ENCODE results near the gene RABGGTB.
"Not testable (repeated sequence)": the region's sequence is repeated elsewhere in the genome, so short reads cannot be mapped to it uniquely, and the experiment has no call there.

RABGGTB gene

DNA sequence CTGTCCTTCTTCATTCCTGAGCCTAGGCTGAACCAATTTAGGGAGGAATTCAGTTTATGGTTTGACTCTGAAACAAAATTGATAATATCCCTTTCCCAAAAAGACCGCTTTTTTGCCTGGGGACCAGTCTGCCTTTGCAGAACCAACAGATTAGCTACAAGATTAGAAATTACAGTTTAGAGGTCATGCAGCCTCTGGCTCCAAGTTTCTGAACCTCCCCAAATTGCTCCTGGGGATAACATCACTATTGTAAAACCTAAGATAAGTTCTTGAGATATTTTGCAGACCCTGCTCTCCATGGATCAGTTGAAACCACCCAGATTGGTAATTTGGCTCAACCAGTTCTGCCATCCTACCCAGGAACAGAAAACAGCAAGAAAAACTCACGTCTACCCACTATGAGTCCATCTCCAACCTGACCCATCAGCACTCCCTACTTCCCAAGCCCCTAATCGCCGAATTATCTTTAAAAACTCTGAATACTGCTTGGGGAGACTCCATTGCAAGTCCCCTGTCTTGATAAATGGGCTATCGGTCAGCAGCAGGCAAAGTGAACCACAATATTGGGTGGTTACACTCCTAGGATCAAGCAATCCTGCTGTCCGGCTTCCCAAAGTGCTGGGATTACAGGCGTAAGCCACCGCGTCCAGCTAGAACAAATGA, 605 bp upstream of the RABGGTB start:
- Mint-ChIP-seq H3K9me3 (peaks cover 3% of the 10 kb centered on the region), H3K36me3 (ENCODE audit: low read depth) (peaks cover 38% of the 10 kb centered on the region), H3K27me3 (ENCODE audit: low read depth) (peaks cover 12% of the 10 kb centered on the region), H3K4me3 (peak overlapping the region; percentile 98), H3K27ac (peak overlapping the region; percentile 97), H3K4me1 (ENCODE audit: low read depth) (peaks cover 33% of the 10 kb centered on the region)

DNA sequence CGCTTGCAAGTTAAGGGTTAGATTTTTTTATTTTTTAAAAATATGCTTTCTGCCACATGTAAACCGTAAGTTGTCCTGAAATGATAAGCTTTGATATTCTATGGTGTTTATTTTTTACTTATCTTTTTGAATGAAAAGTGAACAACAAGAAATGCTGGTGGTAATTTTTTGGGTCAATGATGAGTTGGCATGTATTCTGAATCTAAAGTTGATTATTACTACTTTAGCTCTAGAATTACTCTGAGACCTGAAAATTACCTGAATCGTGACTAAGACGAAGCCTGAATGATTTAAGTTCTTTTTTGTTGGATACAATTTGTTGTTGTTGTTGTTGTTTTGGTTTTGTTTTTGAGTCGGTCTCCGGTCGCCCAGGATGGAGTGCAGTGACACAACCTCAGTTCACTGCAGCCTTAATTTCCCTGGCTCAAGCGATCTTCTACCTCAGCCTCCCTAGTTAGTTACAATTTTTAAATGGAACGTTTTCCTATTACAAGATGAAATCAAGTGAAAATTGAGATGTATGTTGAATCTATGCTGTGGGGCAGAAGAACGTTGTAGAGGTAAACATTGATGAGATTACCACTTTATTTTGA, 941 bp downstream of the RABGGTB start:
- Mint-ChIP-seq H3K4me3 (peak overlapping the region; percentile 98), H3K27me3 (ENCODE audit: low read depth) (no peaks in the 10 kb centered on the region), H3K27ac (peak overlapping the region; percentile 97), H3K4me1 (ENCODE audit: low read depth) (peaks cover 46% of the 10 kb centered on the region), H3K9me3 (no peaks in the 10 kb centered on the region), H3K36me3 (ENCODE audit: low read depth) (peaks cover 50% of the 10 kb centered on the region)

DNA sequence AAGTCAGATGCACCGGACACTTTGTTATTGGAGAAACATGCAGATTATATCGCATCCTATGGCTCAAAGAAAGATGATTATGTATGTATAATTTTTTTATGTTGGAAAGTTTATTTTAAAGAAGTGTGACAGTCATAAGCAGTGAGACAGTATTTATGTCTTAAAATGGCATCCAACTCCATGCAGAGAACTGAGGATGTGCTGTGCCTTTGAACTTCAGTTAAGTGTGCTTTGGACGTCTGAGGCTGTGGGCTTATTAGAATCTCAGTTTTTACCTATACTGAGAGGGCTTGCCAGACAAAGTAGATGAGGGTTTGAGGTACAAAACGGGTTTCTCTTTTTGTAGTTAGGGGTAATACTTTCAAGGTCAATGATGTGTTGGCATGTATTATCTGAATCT, 1.5 kb downstream of the RABGGTB start:
- Mint-ChIP-seq H3K27ac (peak overlapping the region; percentile 97), H3K9me3 (no peaks in the 10 kb centered on the region), H3K36me3 (ENCODE audit: low read depth) (peaks cover 54% of the 10 kb centered on the region), H3K4me3 (peak overlapping the region; percentile 98), H3K4me1 (ENCODE audit: low read depth) (peaks cover 46% of the 10 kb centered on the region), H3K27me3 (ENCODE audit: low read depth) (no peaks in the 10 kb centered on the region)

DNA sequence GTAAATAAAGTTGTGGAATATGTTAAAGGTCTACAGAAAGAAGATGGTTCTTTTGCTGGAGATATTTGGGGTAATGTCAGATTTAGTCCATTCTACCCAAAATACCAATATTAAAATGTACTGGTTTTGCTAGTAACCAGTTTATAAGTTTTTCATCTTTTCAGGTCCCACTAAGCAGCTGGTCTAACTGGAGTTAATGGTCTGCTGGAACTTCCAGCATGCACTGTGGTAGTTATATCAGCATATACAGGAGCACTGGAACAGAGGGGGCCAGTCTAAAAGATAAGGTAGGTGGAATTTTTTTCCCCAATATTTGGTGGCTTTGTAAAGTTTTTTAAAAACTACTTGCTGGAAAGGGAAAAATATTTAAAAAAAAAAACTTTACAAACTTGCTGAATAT, 3.9 kb downstream of the RABGGTB start:
- Mint-ChIP-seq H3K27me3 (ENCODE audit: low read depth) (no peaks in the 10 kb centered on the region), H3K36me3 (ENCODE audit: low read depth) (peaks cover 69% of the 10 kb centered on the region), H3K4me3 (peak overlapping the region; percentile 26), H3K4me1 (ENCODE audit: low read depth) (peaks cover 46% of the 10 kb centered on the region), H3K27ac (no peak overlapping the region), H3K9me3 (no peaks in the 10 kb centered on the region)

DNA sequence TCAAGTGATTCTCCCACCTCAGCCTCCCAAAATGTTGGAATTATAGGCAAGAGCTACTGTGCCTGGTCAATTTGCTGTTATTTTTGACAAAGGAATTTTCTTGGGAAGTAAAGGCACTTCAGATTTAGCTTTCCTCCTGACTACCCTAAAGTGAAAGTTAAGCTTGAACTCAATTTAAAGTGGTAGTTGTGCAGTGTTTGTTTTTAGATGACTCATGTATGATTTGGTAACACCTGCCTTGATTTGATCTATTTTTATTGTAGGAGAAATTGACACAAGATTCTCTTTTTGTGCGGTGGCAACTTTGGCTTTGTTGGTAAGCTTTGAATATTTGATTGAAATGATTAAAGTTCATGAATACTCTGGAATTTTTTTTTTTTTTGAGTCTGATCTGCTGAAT, 5.0 kb downstream of the RABGGTB start:
- no peaks in the 10 kb centered on the region for H3K27me3 Mint-ChIP-seq (ENCODE audit: low read depth)
- H3K4me1 Mint-ChIP-seq (ENCODE audit: low read depth), result peaks cover 42% of the 10 kb centered on the region
- peak overlapping the region; percentile 16 for H3K4me3 Mint-ChIP-seq
- peaks cover 74% of the 10 kb centered on the region for H3K36me3 Mint-ChIP-seq (ENCODE audit: low read depth)
- peak overlapping the region; percentile 2 for H3K27ac Mint-ChIP-seq
- H3K9me3 Mint-ChIP-seq, result no peaks in the 10 kb centered on the region

DNA sequence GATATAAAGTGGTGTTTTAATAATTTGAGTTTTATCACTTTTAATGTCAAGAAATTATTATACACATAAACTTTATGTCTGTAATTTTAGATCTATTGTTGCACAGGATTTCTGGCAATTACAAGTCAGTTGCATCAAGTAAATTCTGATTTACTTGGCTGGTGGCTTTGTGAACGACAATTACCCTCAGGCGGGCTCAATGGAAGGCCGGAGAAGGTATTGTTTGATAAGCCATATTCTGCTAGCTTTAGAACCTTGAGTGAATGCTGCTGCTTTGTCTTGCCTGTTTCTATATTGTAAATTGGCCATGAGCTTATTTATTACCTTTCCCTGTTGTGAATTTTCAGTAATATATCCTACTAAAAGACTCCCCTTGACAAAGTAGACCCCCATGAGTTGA, 6.0 kb downstream of the RABGGTB start:
- Mint-ChIP-seq H3K36me3 (ENCODE audit: low read depth) (peaks cover 72% of the 10 kb centered on the region), H3K4me3 (no peak overlapping the region), H3K27me3 (ENCODE audit: low read depth) (no peaks in the 10 kb centered on the region), H3K9me3 (no peaks in the 10 kb centered on the region), H3K4me1 (ENCODE audit: low read depth) (peaks cover 39% of the 10 kb centered on the region), H3K27ac (no peak overlapping the region)

DNA sequence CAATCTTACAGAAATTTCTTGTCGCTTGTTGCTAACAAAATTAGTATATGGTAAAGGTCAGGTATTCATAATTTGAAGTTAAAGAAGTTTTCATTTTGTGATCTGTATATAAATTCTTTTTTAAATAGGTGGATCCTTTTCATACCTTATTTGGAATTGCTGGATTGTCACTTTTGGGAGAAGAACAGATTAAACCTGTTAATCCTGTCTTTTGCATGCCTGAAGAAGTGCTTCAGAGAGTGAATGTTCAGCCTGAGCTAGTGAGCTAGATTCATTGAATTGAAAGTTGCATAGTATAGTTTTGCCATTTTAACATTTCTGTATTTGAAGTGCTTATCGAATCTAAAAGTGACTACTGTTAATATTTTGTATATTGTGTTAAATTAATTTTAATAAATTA, 8.3 kb downstream of the RABGGTB start:
- H3K27ac Mint-ChIP-seq, result no peak overlapping the region
- H3K36me3 Mint-ChIP-seq (ENCODE audit: low read depth), result peaks cover 64% of the 10 kb centered on the region

DNA sequence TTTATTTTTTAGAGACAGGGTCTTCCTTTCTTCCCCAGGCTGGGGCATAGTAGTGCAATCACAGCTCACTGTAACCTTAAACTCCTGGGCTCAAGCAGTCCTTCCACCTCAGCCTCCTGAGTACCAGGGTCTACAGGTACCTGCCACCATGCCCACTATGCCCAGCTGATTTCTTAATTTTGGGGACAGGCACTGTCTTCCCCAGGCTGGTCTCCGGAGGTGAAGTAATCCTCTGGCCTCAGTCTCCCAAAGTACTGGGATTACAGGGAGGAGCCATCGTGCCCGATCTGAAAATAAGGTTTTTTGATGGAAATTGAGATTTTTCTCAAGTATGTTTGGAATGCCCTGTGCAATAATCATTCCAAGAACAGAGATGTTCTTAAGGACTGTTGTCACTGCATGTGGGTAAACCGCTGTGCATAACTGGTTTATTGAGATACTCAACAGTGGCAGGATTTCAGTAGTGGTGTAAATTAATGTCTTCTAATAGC, 9.7 kb downstream of the RABGGTB start:
- Mint-ChIP-seq H3K4me3 (no peak overlapping the region), H3K4me1 (ENCODE audit: low read depth) (peaks cover 12% of the 10 kb centered on the region), H3K27ac (no peak overlapping the region), H3K27me3 (ENCODE audit: low read depth) (no peaks in the 10 kb centered on the region), H3K36me3 (ENCODE audit: low read depth) (peaks cover 54% of the 10 kb centered on the region), H3K9me3 (no peaks in the 10 kb centered on the region)

More for the DNA sequence above, 8.3 kb downstream of the RABGGTB start:
- Mint-ChIP-seq H3K4me1 (ENCODE audit: low read depth) (peaks cover 21% of the 10 kb centered on the region), H3K4me3 (no peak overlapping the region), H3K27me3 (ENCODE audit: low read depth) (no peaks in the 10 kb centered on the region), H3K9me3 (no peaks in the 10 kb centered on the region)

DNA sequence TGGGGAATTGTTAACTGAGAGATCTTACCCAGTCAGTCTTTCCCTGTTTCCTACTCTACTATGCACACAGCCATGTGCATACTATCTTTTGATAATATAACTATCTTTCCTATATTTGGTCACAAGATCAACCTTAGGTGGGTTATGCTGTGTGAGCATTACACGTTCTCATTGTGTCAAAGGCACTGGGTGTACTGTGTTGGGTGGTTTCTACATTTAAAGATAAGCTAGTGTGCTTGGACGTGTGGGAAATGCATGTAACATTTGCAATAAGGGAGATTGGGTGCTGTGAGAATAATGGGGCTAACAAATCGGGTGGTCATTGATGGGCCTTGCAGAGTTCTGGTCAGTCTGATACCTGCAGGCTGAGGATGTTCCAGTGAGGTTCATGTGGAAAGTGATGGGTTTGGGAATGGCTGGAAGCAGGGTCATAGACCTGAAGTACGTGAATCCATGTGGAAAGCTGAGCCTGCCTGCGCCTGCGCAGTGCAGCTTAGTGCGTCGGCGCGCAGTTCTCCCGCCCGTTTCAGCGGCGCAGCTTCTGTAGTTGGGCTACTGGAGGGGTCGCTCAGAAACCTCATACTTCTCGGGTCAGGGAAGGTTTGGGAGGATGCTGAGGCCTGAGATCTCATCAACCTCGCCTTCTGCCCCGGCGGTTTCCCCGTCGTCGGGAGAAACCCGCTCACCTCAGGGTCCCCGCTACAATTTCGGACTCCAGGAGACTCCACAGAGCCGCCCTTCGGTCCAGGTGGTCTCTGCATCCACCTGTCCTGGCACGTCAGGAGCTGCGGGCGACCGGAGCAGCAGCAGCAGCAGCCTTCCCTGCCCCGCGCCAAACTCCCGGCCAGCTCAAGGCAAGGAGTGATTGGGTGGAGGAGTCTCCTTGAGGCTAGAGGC, 10.6 kb downstream of the RABGGTB start, which contains the start of gene MSH4:
MSH4 (plus strand) TSS at position 507 of the 897 bp plus-strand sequence; CDS start at position 611, 104 bp downstream.
- Mint-ChIP-seq H3K4me3 (no peak within 1 kb of the TSS), H3K4me1 (ENCODE audit: low read depth) (peaks cover 4% of the 10 kb centered on the region), H3K9me3 (no peaks in the 10 kb centered on the region), H3K27ac (no peak within 1 kb of the TSS), H3K36me3 (ENCODE audit: low read depth) (peaks cover 46% of the 10 kb centered on the region), H3K27me3 (ENCODE audit: low read depth) (no peaks in the 10 kb centered on the region)

DNA sequence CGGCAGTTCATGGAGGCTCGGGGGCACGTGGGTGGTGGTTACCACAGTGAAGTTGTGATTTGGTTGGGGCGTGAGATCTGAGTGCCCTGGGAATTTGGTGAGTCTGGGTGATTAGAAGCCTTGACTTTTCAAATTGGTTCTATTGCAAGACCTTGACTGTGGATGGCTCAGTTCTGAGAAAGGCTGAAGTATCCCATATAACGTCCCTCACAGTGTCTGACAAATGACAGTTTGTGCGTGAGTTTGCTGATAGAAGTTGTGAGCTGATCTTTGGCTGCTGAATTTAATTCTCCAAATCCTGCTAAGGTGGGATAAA, 11.2 kb downstream of the RABGGTB start:
- H3K4me3 Mint-ChIP-seq, result no peak overlapping the region
- H3K27ac Mint-ChIP-seq, result no peak overlapping the region
- H3K36me3 Mint-ChIP-seq (ENCODE audit: low read depth), result peaks cover 43% of the 10 kb centered on the region
- H3K9me3 Mint-ChIP-seq, result no peaks in the 10 kb centered on the region
- H3K27me3 Mint-ChIP-seq (ENCODE audit: low read depth), result no peaks in the 10 kb centered on the region
- H3K4me1 Mint-ChIP-seq (ENCODE audit: low read depth), result peaks cover 2% of the 10 kb centered on the region

DNA sequence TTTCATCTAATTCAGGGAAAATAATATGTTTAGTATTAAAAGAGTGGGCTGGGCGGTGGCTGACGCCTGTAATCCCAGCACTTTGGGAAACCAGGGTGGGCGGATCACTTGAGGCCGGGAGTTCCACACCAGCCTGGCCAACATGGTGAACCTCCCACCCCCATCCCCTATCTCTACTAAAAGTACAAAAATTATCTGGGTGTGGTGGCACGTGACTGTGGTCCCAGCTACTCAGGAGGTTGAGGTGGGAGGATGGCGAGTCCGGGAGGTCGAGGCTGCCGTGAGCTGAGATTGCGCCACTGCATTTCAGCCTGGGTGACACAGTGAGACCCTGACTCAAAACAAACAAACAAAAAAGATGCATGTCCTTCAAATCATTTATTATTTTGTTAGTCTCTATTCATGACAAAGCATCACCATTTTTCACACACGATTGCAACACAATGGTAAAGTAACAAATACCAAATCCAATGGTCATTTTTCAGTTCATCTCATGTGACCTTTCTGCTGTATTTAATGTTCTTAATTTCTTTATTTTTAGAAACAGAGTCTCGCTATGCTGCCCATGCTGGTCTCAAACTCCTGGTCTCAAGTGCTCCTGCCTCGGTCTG, 11.7 kb downstream of the RABGGTB start:
- H3K4me3 Mint-ChIP-seq, result no peak overlapping the region
- peaks cover 40% of the 10 kb centered on the region for H3K36me3 Mint-ChIP-seq (ENCODE audit: low read depth)
- H3K27ac Mint-ChIP-seq, result no peak overlapping the region
- peaks cover 2% of the 10 kb centered on the region for H3K4me1 Mint-ChIP-seq (ENCODE audit: low read depth)
- no peaks in the 10 kb centered on the region for H3K9me3 Mint-ChIP-seq
- no peaks in the 10 kb centered on the region for H3K27me3 Mint-ChIP-seq (ENCODE audit: low read depth)

DNA sequence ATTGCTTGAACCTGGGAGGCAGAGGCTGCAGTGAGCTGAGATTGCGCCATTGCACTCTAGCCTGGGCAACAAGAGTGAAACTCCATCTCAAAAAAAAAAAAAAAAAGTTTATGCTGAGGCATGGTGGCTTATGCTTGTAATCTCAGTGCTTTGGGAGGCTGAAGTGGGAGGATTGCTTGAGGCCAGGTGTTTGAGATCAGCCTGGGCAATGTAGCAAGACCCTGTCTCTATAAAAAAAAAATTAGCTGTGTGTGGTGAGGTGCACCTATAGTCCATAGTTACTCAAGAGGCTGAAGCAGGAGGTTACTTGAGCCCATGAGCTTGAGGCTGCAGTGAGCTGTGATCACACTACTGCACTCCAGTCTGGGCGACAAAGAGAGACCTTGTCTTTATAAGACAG, 15.4 kb downstream of the RABGGTB start:
- H3K4me1 Mint-ChIP-seq (ENCODE audit: low read depth); H3K4me3 Mint-ChIP-seq; H3K27ac Mint-ChIP-seq; H3K9me3 Mint-ChIP-seq; H3K27me3 Mint-ChIP-seq (ENCODE audit: low read depth): not testable (repeated sequence)
- peaks cover 15% of the 10 kb centered on the region for H3K36me3 Mint-ChIP-seq (ENCODE audit: low read depth)

DNA sequence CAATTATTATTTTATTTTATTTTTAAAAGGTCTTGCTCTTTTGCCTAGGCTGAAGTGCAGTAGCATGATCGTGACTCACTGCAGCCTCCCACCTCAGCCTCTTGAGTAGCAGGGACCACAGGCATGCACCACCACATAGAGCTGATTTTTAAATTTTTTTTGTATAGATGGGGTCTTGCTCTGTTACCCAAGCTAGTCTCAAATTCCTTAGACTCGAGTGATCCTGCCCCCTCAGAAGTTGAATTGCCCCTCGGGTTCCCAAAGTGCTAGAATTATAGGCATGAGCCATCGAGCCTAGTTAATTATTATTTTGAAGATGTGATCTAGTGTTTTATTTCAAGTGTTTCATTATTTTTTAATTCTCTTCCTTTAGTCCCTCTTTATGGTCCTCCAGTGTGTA, 22.9 kb downstream of the RABGGTB start:
- Mint-ChIP-seq H3K36me3 (ENCODE audit: low read depth) (no peaks in the 10 kb centered on the region), H3K4me1 (ENCODE audit: low read depth) (no peaks in the 10 kb centered on the region), H3K4me3 (no peak overlapping the region), H3K27ac (no peak overlapping the region), H3K27me3 (ENCODE audit: low read depth) (no peaks in the 10 kb centered on the region), H3K9me3 (no peaks in the 10 kb centered on the region)

DNA sequence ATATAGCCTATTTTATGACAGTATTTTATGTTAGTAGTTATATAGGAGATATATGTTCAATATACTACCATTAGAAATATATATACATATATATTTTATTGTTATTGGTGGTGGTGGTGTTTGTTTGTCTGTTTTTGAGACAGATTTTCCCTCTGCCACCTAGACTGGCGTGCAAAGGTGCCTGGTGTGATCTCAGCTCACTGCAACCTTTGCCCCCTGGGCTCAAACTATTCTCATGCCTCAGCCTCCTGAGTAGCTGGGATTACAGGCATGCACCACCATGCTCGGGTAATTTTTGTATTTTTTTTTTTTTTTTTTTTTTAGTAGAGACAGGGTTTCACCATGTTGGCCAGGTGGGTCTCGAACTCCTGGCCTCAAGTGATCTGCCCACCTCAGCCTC, 24.1 kb downstream of the RABGGTB start:
- H3K4me3 Mint-ChIP-seq; H3K9me3 Mint-ChIP-seq; H3K27ac Mint-ChIP-seq; H3K4me1 Mint-ChIP-seq (ENCODE audit: low read depth); H3K27me3 Mint-ChIP-seq (ENCODE audit: low read depth); H3K36me3 Mint-ChIP-seq (ENCODE audit: low read depth): not testable (repeated sequence)
